Tongue (tissue), 2 donors: ENCODE results near the gene TSSK3. TPM values are rescaled to one million over a fixed set of nuclear protein-coding genes. Genes with fewer than 3 reads are reported as not detected.
A peak's percentile ranks its signal among the peaks of the same experiment; 100 is the strongest.
"Not testable (repeated sequence)": the region's sequence is repeated elsewhere in the genome, so short reads cannot be mapped to it uniquely, and the experiment has no call there.

Experiments used
- DNase-seq: peaks from one replicate; pipeline ENCODE4 v3.0.0-alpha.2; 2015
- total RNA-seq: library from RNA; depleted of rRNA; stranded (reverse); fragments of >200 nt; gene quantifications from one replicate; pipeline ENCODE4 v1.2.3, GENCODE V29; 2014

TSSK3 gene
- total RNA-seq, 1 donor from 2014 or later: not detected

DNA sequence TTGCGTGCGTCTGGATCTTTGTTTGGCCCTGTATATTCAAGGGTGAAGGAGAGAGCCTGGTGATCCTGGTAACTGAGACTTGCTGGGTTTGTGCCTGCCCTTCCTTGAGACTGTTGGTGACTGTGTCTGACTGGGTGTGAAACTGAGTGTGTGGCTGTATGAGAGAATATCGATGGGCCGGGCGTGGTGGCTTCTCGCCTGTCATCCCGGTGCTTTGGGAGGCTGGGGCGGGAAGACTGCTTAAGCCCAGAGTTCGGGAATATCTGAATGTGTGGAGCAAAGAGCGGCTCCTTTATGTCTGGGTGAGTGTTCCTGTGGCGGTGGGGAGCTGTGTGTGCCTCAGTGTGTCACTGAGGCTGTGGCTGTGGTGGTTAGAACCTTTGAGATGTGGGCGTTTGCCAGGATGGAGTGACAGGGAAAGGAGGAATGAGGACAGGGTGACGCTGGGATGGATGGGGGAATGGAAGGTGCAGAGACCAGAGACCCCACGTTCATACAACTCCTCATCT lies 23.6 kb upstream of the TSSK3 start:
- DNase-seq: no peak

DNA sequence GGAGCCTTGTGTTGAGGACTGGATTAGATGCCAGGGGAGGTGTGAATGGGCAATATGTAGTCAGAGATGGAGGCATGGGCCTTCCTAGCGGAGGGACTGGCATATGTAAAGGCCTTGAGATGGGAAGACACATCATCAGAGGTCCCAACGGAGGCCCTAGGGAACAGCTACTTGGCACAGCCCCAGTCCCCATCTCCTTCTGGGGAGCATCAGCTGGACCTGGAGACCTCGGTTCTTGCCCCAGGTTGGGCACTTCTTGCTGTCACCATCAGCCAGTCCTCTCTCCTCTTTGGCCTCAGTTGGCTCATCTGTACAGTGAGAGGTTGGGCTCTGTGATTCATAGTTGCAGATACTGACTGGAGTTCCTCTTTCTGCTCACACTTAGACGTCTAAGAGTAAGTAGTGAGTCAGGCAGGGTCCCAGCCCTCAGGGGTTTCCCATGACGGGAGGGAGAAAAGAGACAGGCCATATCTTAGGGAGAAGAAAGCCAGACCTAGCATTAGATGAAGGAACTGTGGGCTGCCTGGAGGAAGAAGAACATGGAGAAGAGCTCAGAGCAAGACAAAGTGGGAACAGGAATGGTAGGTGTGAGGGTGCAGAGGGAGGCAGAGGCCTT lies 22.9 kb upstream of the TSSK3 start:
- DNase-seq: no peak

DNA sequence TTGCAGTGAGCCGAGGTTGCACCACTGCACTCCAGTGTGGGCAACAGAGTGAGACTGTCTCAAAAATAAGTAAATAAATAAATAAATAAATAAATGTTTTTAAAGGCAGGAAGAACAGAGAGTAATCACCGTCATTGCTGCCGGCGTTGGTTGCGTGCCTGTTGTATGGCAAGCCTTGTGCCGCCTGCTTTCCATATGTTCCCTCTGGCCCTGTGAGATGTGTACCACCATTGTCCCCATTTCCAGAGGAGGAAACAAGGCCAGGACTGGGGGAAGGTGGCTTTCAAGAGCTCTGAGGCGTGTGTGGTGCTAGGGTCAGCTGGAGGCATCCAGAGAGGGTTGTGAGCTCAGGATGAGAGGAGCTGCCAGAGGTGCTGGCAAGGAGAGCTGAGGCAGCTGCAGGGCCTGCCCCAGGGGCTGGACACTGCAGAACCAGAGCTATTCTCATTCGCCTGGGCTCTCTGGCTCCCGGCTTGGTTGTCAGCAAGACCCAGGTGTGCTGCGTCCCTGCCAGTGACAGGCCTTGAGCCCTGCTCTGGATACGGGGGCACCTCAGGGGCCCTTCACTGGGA lies 21.1 kb upstream of the TSSK3 start:
- no peak for DNase-seq

DNA sequence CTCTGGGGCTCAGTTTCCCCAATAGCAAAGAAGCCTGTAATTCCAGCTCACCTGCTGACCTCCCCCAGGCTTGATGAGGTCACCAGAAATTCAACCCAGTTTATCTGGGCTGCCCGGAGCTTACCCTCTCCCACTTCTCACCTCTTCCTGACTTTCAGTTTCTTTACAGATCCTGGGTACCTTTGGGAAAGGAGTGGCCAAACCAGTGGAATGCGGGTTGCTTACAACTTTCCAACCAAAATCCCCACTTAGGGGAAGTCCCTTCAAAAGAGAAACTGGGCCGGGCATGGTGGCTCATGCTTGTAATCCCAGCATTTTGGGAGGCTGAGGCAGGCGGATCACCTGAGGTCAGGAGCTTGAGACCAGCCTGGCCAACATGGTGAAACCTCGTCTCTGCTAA lies 20.4 kb upstream of the TSSK3 start:
- DNase-seq: no peak

DNA sequence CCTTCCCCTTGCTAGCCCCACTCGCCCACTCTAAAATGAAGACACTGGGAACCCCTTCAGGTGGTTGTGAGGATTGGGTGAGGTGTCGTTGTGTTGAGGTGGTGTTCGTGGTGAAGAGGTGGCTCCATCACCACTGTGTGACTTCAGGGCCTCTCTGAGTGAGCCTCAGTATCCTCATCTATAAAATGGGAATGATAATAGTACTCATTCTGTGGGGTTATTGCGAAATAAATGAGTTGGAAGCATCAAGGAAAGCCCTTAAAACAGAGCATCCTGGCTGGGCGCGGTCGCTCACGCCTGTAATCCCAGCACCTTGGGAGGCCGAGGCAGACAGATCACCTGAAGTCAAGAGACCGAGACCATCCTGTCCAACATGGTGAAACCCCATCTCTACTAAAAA lies 19.6 kb upstream of the TSSK3 start:
- DNase-seq: no peak

DNA sequence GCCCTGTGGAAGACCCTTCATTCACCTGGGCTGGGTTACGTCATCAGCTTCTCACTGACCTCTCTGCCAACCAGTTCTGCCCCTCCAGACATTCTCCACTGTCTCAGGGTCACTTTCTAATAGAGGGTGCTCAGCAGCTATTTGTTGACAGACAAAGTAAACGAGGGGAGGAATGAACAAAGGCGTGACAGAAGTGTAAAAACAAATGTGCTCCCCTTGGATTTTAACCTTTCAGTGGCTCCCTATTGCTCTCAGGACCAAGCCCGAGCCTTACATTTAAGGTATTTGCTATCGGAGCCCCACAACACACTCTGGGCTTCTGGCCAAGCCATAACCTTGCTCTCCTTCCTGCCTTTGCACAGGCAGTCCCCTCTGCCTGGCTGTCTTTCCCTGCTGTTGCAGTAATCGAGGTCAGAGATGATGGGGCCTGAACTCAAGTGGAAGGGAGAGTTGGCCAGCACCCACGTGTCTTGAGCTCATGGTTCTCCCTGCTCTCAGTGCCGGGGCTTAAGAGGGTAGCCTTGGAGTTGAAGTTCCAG lies 17.0 kb upstream of the TSSK3 start:
- DNase-seq: no peak

DNA sequence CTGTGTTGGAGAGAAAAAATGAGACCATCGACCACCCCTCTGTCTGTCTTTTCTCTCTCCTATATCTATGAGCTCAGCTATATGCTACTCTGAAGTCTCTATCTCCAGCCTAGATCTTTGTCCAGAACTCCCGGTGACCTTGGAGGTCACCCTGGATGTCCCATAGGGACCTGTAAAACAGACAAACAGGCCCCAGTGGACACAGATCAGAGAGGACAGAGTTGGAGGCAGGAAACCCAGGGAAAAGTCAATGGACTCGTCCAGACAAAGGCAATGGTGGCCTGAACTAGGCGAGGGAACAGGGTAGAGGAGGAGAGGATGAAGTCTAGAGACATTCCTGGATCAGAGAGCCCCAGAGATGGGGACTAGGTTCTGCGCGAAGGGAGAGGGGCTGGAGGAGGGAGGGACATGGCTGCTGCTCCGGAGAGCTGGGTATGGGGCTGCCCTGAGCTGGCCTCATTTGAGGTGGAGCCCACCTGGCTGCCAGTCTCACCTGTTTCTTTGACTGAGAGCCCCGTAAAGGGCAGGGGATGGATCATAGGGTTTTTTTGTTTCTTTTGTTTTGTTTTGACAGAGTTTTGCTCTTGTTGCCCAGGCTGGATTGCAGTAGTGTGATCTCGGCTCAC lies 15.7 kb upstream of the TSSK3 start:
- DNase-seq: no peak

DNA sequence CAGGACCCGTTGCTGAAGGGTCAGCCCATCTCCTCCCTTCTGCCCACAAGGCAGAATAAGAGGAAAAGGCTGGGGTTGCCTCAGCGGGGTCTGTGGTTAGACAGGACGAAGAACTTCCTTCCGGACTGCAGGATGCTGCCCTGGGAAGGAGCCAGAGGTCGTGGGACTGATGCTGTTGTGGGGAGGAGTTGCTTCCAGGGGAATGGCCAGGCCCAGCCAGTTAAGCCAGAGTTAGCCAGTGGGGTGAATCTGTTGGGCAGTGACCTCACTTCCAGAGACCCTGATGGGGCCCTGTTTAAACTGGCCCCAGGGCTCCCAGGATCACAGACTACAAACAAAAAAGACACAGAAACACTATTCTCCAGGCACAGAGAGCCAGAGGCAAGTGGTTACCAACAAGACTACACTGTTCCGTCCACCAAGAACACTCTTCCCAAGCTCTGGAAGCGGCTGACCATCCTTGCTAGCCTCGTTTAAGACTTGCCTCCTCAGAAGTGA lies 13.1 kb upstream of the TSSK3 start:
- DNase-seq: no peak

DNA sequence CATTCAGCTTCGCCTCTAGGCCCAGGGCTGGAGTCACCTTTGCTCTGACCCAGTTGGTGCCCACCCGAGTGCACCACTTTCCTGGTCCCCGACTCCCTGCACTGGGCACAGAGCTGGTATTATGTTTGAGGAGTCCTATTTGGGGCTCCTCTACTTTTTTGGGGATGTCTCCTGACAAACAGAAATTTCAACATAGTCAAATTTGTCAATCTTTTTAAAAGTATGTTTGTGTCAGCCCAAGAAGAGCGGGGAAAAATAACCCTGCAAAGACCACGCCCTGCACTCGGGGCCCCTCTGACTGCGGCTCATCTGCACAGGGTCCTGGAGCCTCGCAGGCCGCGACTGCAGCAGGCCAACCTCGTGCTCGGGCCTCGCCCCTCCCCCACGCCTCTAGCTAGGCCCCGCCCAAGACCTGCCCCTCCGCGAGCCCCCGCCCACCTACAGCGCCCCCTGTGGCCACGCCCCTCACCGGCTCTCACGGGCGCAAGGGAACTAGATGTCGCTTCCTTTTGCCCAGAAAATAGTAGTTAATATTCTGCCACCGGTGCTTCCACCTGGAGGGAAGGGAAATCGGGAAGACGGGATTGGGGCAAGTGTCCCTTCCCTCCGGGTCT lies 11.4 kb upstream of the TSSK3 start:
- no peak for DNase-seq

DNA sequence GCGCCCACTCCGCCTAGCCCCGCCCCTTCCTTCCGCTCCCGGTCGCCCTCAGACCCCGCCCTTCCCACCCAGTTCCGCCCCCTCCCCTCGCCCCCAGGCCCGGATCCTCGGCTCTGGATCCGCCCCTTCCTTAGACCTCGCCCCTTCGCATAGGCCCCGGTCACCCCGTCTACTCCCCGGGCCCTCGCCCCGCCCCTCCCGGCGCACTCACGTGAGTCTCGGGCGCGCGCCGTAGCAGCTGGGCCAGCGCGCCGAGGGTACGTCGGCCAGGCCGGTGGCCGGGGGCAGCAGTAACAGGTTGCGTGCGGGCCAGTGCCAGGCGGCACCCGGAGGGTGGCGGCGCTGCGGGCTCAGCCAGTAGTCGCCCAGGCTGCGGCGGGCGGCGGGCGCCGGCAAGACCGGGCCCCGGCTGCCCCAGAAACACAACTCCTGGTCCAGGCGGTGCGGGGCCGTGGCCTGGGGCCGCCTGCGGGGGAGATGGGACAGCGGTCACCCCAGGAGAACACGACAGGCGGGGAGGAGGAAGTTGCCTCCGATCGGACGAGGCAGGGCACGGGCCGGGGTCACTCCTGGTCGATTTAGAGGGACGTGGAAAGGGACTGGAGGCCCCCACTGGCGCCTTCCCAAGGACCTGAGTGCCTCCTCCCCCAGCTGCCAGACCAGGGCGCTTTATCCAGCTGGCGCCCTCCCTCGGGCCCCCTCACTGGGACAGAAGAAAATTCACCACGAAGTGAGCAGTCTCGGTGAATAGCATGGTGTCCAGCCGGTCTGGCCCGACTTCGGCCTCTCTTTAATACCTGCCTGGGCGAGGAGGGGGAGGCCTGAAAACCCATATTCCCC lies 10.7 kb upstream of the TSSK3 start:
- DNase-seq: peak; percentile 99

DNA sequence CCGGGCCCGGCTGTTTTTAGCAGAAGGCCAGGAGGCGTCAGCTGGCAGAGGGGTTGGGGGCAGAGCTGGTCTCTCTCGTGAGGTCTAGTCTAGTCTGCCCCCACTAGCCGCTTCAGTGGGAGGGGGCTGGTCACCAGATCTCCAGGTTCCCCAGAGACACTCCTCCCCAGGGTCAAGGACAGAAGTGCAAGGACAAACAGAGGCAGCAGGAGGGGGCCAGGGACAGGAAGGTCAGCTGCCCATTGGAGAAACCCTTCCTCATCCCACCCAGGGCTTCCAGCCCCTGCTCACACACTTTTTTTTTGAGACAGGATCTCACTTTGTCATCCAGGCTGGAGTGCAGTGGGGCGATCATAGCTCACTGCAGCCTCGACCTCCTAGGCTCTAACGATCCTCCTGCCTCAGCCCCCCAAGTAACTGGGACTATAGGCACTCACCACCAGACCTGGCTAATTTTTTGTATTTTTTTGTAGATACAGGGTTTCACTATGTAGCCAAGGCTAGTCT lies 10.0 kb upstream of the TSSK3 start:
- DNase-seq: no peak

DNA sequence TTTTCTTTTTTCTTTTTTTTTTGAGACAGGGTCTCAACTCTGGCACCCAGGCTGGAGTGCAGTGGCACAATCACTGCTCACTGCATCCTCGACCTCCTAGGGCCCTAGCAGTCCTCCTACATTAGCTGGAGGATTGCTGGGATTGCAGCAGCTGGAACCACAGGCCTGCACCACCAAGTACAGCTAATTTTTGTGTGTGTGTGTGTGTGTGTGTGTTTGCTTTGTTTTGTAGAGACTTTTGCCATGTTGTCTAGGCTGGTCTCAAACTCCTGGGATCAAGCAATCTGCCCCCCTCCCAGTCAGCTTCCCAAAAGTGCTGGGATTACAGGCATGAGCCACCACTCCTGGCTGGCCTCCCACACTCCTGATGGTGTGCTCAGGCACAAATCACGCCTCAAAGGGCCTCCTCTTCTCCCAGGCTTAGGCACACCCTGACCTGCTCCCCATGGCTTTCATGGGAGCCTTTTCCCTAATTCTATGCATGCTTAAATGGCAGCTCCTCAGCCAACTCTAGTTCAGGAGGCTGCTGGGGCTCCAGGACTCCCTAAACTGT lies 9.4 kb upstream of the TSSK3 start:
- DNase-seq: no peak

DNA sequence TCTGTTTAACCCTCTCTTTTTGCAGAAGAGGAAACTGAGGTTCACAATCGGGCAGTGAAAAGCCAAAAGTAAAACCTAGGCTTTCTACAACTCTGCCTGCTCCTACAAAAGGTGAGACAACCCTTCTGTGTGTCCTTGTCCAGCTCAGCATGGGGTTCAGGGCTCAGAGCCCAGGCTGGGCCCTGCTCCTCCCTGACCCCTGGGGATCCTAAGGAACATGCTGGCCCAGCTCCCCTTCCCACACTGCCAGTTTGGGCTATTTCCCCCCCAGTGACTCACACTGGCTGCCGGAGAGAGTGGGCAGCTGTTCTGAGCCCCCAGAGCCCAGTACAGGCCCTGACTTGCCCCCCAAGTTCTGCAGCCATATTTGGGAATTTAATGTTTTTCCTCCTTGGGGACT lies 8.9 kb upstream of the TSSK3 start:
- DNase-seq: no peak

DNA sequence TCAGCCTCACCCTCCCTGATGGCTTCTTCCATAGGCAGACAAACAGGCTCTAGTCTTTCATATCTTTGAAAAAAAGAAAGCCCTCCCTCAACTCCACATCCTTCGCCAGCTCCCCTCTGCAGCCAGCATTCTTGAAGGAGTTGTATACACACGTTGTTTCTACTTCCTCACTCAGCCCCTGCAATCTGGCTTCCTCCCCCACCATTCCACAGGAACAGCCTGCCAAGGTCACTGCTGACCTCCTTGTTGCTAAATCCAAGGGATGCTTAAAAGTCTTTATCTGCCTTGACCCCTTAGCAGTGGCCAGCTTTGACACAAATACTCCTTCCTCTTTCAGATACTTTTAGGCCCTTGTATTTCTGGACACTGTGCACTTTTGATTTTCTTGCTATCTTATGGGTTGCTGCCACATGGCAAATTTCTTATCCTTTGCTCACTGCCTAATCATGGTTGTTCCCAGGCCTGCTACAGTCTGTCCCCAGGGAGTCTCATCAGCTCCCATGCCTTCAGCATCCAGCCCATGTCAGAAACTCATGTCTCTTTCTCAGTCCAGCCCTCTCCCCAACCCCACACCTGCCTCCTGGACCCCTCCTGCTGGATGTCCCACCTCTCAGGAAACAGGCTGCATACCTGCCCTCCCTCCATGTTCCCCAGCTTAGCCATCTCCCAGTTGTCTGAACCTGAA lies 8.3 kb upstream of the TSSK3 start:
- no peak for DNase-seq

DNA sequence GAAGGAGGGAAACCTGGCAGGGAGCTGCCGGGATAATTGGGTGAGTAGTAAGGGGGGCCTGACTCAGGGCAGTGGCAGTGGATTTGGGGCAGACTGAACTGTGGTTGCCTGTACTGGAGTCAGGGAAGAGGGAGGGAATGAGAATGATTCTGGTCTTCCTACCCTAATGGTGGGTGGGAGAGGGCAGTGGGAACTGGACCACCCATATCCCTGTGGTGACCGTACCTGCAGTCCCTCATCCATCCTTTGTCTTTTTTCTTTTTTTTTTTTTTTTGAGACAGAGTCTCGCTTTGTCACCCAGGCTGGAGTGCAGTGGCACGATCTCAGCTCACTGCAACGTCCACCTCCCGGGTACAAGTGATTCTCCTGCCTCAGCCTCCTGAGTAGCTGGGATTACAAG lies 6.6 kb upstream of the TSSK3 start:
- DNase-seq: not testable (repeated sequence)

DNA sequence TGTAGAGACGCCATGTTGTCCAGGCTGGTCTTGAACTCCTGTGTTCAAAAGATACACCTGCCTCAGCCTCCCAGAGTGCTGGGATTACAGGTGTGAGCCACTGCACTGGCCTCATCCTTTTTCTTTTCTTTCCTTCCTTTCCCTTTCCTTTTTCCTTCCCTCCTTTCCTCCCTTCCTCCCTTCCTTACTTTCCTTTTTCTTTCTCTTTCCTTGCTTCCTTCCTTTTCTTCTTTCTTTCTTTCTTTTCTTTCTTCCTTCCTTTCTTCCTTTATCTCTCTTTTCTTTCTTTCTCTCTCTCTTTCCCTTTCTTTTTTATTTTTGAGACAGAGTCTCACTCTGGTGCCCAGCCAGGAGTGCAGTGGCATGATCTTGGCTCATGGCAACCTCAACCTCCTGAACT lies 5.9 kb upstream of the TSSK3 start:
- no peak for DNase-seq

DNA sequence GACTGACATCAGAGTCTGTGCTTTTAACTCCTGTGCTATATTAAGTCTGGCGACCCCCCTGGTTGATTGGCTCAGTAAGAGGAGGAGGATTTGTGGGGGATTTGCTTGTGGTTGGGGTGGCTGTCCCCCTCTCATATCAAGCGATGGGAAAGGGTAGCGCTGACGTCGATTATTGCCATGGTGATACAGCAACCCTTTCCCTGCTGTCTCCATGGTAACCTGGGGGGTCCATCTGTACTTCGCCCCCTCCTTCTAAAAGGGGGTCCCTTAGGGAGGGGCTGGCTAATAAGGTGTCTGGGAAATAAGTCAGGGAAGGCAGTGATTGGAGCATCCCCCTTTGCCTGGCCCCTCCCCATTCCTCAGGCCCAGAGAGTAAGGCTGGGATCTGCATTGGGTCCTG lies 4.7 kb upstream of the TSSK3 start:
- no peak for DNase-seq

DNA sequence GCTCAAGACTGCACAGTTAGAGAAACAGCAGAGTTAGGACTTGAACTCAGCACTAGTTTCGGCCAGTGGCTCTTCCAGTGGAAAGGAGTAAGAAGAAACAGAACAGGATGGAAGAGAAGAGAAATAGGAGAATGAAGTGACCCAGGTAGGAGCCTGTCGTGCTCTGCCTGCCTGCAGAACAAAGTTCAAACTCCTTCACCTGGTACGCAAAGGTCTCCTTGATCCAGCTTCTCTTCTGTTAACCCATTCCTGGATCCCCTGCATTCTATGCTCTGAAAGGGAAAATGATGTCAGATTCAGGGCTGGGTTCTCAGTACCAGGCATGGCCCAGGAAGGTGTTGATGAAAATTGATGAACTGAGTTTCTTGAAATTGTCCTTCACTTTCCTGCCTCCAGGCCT lies 3.9 kb upstream of the TSSK3 start:
- DNase-seq: no peak

DNA sequence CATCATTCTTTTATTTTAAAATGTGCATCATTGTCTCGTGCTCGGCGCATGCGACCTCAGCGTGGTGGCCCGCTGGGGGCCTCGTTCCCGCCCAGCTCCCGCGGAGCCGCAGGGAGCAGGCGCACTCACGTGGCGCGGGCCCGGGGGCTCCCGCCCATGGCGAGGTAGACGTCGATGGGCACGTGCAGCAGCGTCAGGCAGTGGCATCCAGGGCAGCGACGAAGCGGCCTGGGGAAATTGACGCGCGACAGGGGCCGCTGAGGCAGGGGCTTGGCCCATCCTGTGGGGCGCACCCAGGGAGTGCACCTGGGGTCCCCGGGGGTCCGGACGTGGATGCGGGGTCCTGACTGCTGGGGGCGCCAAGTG lies 1.0 kb upstream of the TSSK3 start:
- DNase-seq: no peak

DNA sequence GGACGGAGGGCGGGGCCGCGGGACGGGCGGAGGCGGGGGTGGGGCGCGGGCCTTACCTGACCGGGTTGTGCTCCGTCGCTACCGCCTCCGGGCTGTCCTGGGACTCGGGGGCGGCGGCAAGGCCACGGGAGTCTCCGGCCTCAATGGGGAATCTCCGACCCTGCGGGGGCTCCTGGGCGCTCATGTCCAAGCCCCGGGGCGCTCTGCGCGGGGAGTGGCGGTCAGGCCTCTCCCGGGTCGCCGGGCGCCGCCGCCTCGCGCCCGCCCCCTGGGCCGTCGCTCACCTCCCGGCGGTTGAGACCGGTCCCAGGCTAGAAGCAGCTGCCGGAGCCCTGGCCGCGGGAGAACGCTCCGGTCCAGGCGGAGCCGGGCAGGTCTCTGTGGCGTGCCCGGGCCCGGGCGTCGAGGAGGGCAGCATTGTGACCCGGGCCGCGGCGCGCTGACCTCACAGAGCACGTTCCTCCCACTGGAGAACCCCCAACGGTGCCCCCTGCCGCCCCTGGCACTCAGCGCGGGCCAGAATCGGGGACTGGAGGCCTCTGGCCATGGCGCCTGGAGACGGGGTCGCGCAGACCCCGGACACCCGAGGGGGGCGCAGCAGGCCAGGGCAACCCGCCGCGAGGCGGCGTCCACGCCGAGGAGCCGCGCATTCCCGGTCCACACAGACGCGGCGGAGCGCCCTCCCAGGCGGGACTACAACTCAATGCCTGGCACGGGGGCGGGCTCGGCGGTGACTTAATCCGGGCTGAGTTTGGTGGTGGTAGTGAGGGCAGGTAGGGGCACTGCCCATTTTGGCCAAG lies 465 bp upstream of the TSSK3 start:
- peak; percentile 63 for DNase-seq
